HL-60 (cell line): ENCODE data around the gene NECTIN4.

Experiments
- DNase-seq, 2 experiments: peaks; one replicate each; pipeline ENCODE4 v3.0.0-alpha.2; 2010 to 2020; ENCODE audit warnings: low read depth in 1 of 2, low spot score in 1 of 2
- H3K27ac ChIP-seq: fragments of 250-450 bp; sonication (Bioruptor Pico); replicated peaks from 2 replicates; pipeline ENCODE4 v1.5.1; 2020; ENCODE audit warnings: mild to moderate bottlenecking, moderate library complexity
- H3K27me3 ChIP-seq: fragments of 250-450 bp; sonication (Bioruptor Pico); 2 replicates; pipeline ENCODE4 v1.5.1; 2021; ENCODE audit warnings: mild to moderate bottlenecking, moderate library complexity; ENCODE audit not compliant: insufficient read depth, poor library complexity, severe bottlenecking
- H3K4me3 ChIP-seq: replicated peaks from 2 replicates; pipeline ENCODE4 v1.5.1; 2011; ENCODE audit warnings: mild to moderate bottlenecking, control low read depth, low read length; ENCODE audit not compliant: insufficient read depth
- GABPA ChIP-seq: IDR thresholded peaks from 2 replicates; pipeline ENCODE4 v1.6.1; 2012; ENCODE audit warnings: low read depth
- POLR2AphosphoS5 ChIP-seq: IDR thresholded peaks from 2 replicates; pipeline ENCODE4 v1.6.1; 2012; ENCODE audit warnings: low read depth
- REST ChIP-seq: IDR thresholded peaks from 2 replicates; pipeline ENCODE4 v1.6.1; 2012; ENCODE audit warnings: low read depth; ENCODE audit not compliant: insufficient replicate concordance
- SPI1 ChIP-seq: IDR thresholded peaks from 2 replicates; pipeline ENCODE4 v1.6.1; 2012; ENCODE audit warnings: low read depth, mild to moderate bottlenecking, borderline replicate concordance
- TF ChIP-seq, protein P1 (sequence below): IDR thresholded peaks from one replicate; pipeline ENCODE4 v1.5.1; 2011; ENCODE audit warnings: low read length, control low read depth, inconsistent platforms; ENCODE audit not compliant: insufficient read depth

The NECTIN4 gene

DNA sequence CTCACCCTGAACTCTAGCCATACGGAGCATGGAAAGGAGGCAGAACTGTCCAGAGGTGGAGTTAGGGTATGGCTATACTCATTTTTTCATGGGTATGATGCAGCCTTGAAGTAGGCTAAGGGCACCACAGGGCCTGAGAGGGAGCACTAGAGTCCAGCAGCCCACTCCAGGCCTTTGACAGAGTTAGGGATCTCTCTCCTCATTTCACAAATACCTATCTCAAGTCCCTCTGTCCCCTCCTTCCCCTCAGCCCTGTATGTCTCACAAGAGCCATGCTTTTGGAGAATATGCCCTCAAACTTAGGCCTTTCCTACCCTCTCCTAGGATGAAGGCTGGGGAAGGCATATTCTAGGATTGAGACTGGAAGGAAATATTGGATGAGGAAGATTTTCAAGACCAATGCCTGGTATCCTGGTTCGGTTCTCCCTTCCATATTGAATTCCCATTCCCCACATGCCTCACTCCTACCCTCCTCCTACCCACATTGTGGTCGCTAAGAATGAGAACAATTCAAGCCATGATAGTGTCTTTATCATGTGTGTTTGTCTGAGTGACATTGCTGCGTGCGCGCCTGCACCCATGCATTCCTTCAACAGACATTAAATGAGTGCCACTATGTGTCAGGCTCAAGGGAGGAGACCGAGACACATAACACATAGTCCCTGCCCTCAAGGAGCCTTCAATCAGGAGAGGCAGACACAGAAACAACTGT is 2.6 kb upstream of the NECTIN4 start:
- Histone ChIP-seq H3K4me3 (no peak overlapping the region), H3K27me3 (no peaks in the 10 kb centered on the region), H3K27ac (no peak overlapping the region)
- no peak for DNase-seq
- TF ChIP-seq, protein P1, sequence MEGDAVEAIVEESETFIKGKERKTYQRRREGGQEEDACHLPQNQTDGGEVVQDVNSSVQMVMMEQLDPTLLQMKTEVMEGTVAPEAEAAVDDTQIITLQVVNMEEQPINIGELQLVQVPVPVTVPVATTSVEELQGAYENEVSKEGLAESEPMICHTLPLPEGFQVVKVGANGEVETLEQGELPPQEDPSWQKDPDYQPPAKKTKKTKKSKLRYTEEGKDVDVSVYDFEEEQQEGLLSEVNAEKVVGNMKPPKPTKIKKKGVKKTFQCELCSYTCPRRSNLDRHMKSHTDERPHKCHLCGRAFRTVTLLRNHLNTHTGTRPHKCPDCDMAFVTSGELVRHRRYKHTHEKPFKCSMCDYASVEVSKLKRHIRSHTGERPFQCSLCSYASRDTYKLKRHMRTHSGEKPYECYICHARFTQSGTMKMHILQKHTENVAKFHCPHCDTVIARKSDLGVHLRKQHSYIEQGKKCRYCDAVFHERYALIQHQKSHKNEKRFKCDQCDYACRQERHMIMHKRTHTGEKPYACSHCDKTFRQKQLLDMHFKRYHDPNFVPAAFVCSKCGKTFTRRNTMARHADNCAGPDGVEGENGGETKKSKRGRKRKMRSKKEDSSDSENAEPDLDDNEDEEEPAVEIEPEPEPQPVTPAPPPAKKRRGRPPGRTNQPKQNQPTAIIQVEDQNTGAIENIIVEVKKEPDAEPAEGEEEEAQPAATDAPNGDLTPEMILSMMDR: no peak
- TF ChIP-seq REST: no peak
- TF ChIP-seq POLR2AphosphoS5: no peak
- TF ChIP-seq GABPA: no peak
- no peak for TF ChIP-seq SPI1

DNA sequence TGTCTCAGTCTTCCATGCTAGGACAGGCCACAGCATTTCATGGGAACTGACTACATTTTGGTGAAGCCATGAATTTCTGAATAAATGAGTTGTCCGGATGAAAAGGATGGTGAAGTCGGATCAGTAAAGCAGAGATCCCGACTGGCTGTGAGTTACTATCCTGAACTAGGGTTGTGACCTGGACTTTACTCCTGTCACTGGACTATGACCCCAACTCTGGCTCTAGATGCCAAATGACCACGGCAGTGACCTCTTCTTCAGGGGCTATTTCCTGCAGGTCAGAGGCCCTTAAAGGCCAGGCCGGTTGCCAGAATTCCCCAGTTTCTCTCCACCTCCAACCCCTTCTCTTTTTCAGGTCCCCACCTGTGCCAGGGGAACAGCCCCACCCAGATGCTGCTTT is 1.7 kb upstream of the NECTIN4 start:
- H3K27me3 ChIP-seq: no peaks in the 10 kb centered on the region
- H3K4me3 ChIP-seq: no peak overlapping the region
- no peak for TF ChIP-seq REST
- TF ChIP-seq GABPA: no peak
- TF ChIP-seq SPI1: no peak
- TF ChIP-seq, protein P1: no peak
- TF ChIP-seq POLR2AphosphoS5: no peak
- no peak overlapping the region for H3K27ac ChIP-seq
- no peak for DNase-seq

DNA sequence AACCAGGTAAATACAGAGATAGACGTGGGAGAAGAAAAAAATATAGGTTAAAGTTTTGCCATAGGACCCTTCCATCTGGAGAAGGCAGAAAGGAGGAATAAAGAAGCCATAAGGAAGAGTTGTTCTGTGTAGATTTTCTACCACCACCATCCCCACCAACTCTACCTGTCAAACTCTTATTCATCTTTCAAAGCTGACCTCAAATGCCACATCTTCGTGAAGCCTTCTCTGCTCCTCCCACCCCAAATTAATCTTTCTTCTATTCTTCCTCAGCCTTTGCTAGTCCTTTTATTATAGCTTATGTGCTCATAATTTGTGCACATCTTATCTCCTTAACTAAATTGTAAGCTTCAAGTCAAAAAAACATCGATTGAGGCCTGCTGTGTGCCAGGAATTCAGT is 1.3 kb upstream of the NECTIN4 start:
- Histone ChIP-seq H3K4me3 (no peak overlapping the region), H3K27ac (no peak overlapping the region), H3K27me3 (no peaks in the 10 kb centered on the region)

More for the DNA sequence above, 1.3 kb upstream of the NECTIN4 start:
- TF ChIP-seq SPI1: no peak
- TF ChIP-seq REST: no peak
- TF ChIP-seq, protein P1: no peak
- no peak for TF ChIP-seq GABPA
- no peak for TF ChIP-seq POLR2AphosphoS5
- DNase-seq: no peak
